GM12878 (cell line): Measurements from ENCODE around the gene SLC25A46. TPM values are rescaled to one million over a fixed set of nuclear protein-coding genes. Genes with fewer than 3 reads are reported as not detected.

Experiments used
- BACH1 ChIP-seq: fragments of 450-650 bp; IDR thresholded peaks from 2 replicates; pipeline ENCODE4 v1.6.1; 2017; ENCODE audit warnings: mild to moderate bottlenecking, borderline replicate concordance
- BMI1 ChIP-seq: fragments of 450-650 bp; IDR thresholded peaks from 2 replicates; pipeline ENCODE4 v1.6.1; 2016; ENCODE audit warnings: mild to moderate bottlenecking, moderate library complexity, borderline replicate concordance
- CBX3 ChIP-seq: fragments of 200-600 bp; sonication (generic); IDR thresholded peaks from 2 replicates; pipeline ENCODE4 v1.6.1; 2016; ENCODE audit warnings: low read depth, borderline replicate concordance
- DPF2 ChIP-seq: fragments of 450-650 bp; IDR thresholded peaks from 2 replicates; pipeline ENCODE4 v1.6.1; 2017; ENCODE audit warnings: mild to moderate bottlenecking
- EGR1 ChIP-seq, 2 experiments: IDR thresholded peaks; 1 replicate in 1 of 2; 2 replicates in 1 of 2; pipeline ENCODE4 v1.6.1; 2011 to 2012; ENCODE audit warnings: low read depth in 2 of 2, low read length in 2 of 2, borderline replicate concordance in 1 of 2, mild to moderate bottlenecking in 1 of 2, moderate library complexity in 1 of 2
- EZH2 ChIP-seq: IDR thresholded peaks from 2 replicates; pipeline ENCODE4 v1.6.1; 2012; ENCODE audit warnings: low read depth, mild to moderate bottlenecking, control low read depth, inconsistent platforms, low read length, borderline replicate concordance; ENCODE audit not compliant: control insufficient read depth
- FOS ChIP-seq: IDR thresholded peaks from 3 replicates; pipeline ENCODE4 v1.6.1; 2011; ENCODE audit warnings: borderline replicate concordance; ENCODE audit not compliant: insufficient read length; ENCODE audit errors: extremely low read depth
- GATAD2B ChIP-seq: fragments of 450-650 bp; conservative IDR thresholded peaks from 2 replicates; pipeline ENCODE4 v1.6.1; 2017; ENCODE audit warnings: low read depth, mild to moderate bottlenecking, moderate library complexity
- JUNB ChIP-seq: IDR thresholded peaks from 2 replicates; pipeline ENCODE4 v1.6.1; 2016; ENCODE audit warnings: antibody characterized with exemption, mild to moderate bottlenecking
- NBN ChIP-seq: fragments of 450-650 bp; IDR thresholded peaks from 2 replicates; pipeline ENCODE4 v1.6.1; 2016
- NFIC ChIP-seq: IDR thresholded peaks from 2 replicates; pipeline ENCODE4 v1.6.1; 2012; ENCODE audit warnings: low read depth, mild to moderate bottlenecking, inconsistent platforms, low read length, moderate library complexity
- NFYB ChIP-seq: IDR thresholded peaks from 2 replicates; pipeline ENCODE4 v1.6.1; 2011; ENCODE audit warnings: low read depth, mild to moderate bottlenecking, low read length, improper control_type of control experiment, moderate library complexity; ENCODE audit not compliant: insufficient read depth
- POLR2AphosphoS5 ChIP-seq: IDR thresholded peaks from 2 replicates; pipeline ENCODE4 v1.6.1; 2011; ENCODE audit warnings: mild to moderate bottlenecking, low read length, inconsistent platforms
- RAD21 ChIP-seq: IDR thresholded peaks from 2 replicates; pipeline ENCODE4 v1.6.1; 2011; ENCODE audit warnings: mild to moderate bottlenecking, low read depth, low read length, moderate library complexity; ENCODE audit not compliant: insufficient read depth
- SMAD5 ChIP-seq: IDR thresholded peaks from 2 replicates; pipeline ENCODE4 v1.6.1; 2016; ENCODE audit warnings: antibody characterized with exemption, low read depth
- SMARCA5 ChIP-seq: fragments of 450-650 bp; IDR thresholded peaks from 2 replicates; pipeline ENCODE4 v1.6.1; 2017; ENCODE audit warnings: mild to moderate bottlenecking
- TCF12 ChIP-seq: IDR thresholded peaks from 2 replicates; pipeline ENCODE4 v1.6.1; 2011; ENCODE audit warnings: low read depth, mild to moderate bottlenecking, low read length
- YY1 ChIP-seq: IDR thresholded peaks from 2 replicates; pipeline ENCODE4 v1.6.1; 2011; ENCODE audit warnings: low read depth, mild to moderate bottlenecking, low read length
- ZNF384 ChIP-seq: IDR thresholded peaks from 2 replicates; pipeline ENCODE4 v1.6.1; 2012; ENCODE audit warnings: low read depth, mild to moderate bottlenecking, low read length, improper control_type of control experiment, borderline replicate concordance
- ZSCAN29 ChIP-seq: fragments of 450-650 bp; IDR thresholded peaks from 2 replicates; pipeline ENCODE4 v1.6.1; 2017; ENCODE audit warnings: mild to moderate bottlenecking, moderate library complexity
- polyA plus RNA-seq, 11 experiments: library from polyadenylated mRNA; depleted of rRNA in 4 of 11; unstranded in 6 of 11; stranded (reverse) in 5 of 11; fragments of >200 nt; fragmentation: Nextera tagmentation in 4 of 11; fragmentation: Illumina TruSeq in 1 of 11; extraction: Ambion mirVana in 4 of 11; extraction: Trizol in 1 of 11; gene quantifications; 1 replicate in 1 of 11; 2 replicates in 10 of 11; pipeline versions ENCODE4 v1.2.1 to v1.2.3, GENCODE V29; 2011 to 2016; ENCODE audit warnings: inconsistent platforms in 2 of 11, missing spikeins in 2 of 11, low read depth in 1 of 11
- total RNA-seq, 4 experiments: library from RNA; depleted of rRNA in 3 of 4; stranded (reverse); fragments of >200 nt in 3 of 4; fragmentation: Illumina TruSeq in 1 of 4; extraction: Trizol in 1 of 4; gene quantifications; 2 replicates each; pipeline versions ENCODE4 v1.2.1 to v1.2.3, GENCODE V29; 2013 to 2021
- TF ChIP-seq, protein P1 (sequence below): IDR thresholded peaks from 2 replicates; pipeline ENCODE4 v1.6.1; 2011; ENCODE audit warnings: low read depth, low read length, improper control_type of control experiment, borderline replicate concordance
- TF ChIP-seq, protein P2 (sequence below): IDR thresholded peaks from 2 replicates; pipeline ENCODE4 v1.6.1; 2011; ENCODE audit warnings: borderline replicate concordance, low read depth, mild to moderate bottlenecking, moderate library complexity, low read length; ENCODE audit not compliant: insufficient read depth, poor library complexity, severe bottlenecking
- TF ChIP-seq, protein P3 (sequence below): IDR thresholded peaks from 2 replicates; pipeline ENCODE4 v1.6.1; 2011; ENCODE audit warnings: mild to moderate bottlenecking, low read depth, low read length, moderate library complexity; ENCODE audit not compliant: insufficient replicate concordance
- TF ChIP-seq, protein P4 (sequence below): IDR thresholded peaks from 2 replicates; pipeline ENCODE4 v1.6.1; 2012; ENCODE audit warnings: low read depth, low read length, improper control_type of control experiment
- TF ChIP-seq, protein P5 (sequence below): fragments of 450-650 bp; IDR thresholded peaks from 2 replicates; pipeline ENCODE4 v1.6.1; 2016; ENCODE audit warnings: mild to moderate bottlenecking

Gene SLC25A46
- total and polyA plus RNA-seq, 10 of the 15 experiments (the other 5 are each of a cell fraction or from before 2014, with no cell fraction given) = 18.0 to 89.6 (median 68.2) TPM

DNA sequence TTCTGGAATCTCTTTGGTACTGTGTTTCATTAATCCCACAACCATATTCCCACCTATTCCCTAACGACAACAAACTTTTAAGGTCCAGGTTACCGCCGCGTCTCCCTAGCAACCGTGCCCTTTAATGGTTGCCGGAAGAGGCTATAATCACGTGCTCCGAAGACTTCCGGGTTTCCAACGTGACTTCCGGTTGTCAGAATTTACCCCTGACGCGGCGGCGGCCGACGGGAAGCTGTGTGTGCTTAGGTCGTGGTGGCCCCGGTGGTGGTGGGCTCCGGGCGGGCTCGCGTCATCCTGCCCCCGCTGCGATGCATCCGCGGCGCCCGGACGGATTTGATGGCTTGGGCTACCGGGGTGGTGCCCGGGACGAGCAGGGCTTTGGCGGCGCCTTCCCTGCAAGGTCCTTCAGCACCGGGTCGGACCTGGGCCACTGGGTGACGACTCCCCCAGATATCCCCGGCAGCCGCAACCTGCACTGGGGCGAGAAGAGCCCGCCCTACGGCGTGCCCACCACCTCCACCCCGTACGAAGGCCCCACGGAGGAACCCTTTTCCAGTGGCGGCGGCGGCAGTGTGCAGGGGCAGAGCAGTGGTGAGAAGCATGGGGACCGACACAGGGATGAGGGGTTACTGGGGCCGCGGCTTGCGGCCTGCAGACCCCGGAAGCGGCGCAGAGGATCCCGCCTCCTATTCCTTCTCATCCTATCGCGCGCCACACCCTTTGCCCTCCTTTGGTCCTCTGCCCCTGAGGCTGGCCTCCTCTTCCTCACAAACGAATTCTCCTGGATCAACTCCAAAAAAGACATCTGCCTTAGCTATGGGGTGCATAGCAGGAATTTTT is at the start of gene SLC25A46 (continued):
- TF ChIP-seq, protein P1, sequence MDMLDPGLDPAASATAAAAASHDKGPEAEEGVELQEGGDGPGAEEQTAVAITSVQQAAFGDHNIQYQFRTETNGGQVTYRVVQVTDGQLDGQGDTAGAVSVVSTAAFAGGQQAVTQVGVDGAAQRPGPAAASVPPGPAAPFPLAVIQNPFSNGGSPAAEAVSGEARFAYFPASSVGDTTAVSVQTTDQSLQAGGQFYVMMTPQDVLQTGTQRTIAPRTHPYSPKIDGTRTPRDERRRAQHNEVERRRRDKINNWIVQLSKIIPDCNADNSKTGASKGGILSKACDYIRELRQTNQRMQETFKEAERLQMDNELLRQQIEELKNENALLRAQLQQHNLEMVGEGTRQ = peak; percentile 94
- TF ChIP-seq ZNF384 (no peak), FOS (no peak), NFIC (0 out of 2 replicates have a peak, but pooled peaks have one; percentile 13), EGR1 (IDR thresholded peaks at IDR 0.05; ENCODE audit: borderline replicate concordance in 1 of 2, low read depth in 2 of 2, low read length in 2 of 2) (peak; percentile 21 to 32; a peak in 2 of 3 replicates), RAD21 (no peak), GATAD2B (peak; percentile 94), JUNB (no peak), ZSCAN29 (no peak), BACH1 (peak; percentile 60; the same call in 1 of the 2 replicates), NBN (peak; percentile 74; the same call in 1 of the 2 replicates), CBX3 (no peak), YY1 (peak; percentile 92), BMI1 (peak; percentile 96), POLR2AphosphoS5 (peak; percentile 94), SMARCA5 (0 out of 2 replicates have a peak, but pooled peaks have one; percentile 32), EZH2 (no peak), DPF2 (peak; percentile 62; the same call in 1 of the 2 replicates), SMAD5 (peak; percentile 90), TCF12 (no peak), NFYB (peak; percentile 59; the same call in 1 of the 2 replicates)
- TF ChIP-seq, protein P2, sequence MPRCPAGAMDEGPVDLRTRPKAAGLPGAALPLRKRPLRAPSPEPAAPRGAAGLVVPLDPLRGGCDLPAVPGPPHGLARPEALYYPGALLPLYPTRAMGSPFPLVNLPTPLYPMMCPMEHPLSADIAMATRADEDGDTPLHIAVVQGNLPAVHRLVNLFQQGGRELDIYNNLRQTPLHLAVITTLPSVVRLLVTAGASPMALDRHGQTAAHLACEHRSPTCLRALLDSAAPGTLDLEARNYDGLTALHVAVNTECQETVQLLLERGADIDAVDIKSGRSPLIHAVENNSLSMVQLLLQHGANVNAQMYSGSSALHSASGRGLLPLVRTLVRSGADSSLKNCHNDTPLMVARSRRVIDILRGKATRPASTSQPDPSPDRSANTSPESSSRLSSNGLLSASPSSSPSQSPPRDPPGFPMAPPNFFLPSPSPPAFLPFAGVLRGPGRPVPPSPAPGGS = no peak
- TF ChIP-seq, protein P3, sequence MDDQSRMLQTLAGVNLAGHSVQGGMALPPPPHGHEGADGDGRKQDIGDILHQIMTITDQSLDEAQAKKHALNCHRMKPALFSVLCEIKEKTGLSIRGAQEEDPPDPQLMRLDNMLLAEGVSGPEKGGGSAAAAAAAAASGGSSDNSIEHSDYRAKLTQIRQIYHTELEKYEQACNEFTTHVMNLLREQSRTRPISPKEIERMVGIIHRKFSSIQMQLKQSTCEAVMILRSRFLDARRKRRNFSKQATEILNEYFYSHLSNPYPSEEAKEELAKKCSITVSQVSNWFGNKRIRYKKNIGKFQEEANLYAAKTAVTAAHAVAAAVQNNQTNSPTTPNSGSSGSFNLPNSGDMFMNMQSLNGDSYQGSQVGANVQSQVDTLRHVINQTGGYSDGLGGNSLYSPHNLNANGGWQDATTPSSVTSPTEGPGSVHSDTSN = peak; percentile 56
- TF ChIP-seq, protein P4, sequence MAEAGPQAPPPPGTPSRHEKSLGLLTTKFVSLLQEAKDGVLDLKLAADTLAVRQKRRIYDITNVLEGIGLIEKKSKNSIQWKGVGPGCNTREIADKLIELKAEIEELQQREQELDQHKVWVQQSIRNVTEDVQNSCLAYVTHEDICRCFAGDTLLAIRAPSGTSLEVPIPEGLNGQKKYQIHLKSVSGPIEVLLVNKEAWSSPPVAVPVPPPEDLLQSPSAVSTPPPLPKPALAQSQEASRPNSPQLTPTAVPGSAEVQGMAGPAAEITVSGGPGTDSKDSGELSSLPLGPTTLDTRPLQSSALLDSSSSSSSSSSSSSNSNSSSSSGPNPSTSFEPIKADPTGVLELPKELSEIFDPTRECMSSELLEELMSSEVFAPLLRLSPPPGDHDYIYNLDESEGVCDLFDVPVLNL = no peak
- TF ChIP-seq, protein P5, sequence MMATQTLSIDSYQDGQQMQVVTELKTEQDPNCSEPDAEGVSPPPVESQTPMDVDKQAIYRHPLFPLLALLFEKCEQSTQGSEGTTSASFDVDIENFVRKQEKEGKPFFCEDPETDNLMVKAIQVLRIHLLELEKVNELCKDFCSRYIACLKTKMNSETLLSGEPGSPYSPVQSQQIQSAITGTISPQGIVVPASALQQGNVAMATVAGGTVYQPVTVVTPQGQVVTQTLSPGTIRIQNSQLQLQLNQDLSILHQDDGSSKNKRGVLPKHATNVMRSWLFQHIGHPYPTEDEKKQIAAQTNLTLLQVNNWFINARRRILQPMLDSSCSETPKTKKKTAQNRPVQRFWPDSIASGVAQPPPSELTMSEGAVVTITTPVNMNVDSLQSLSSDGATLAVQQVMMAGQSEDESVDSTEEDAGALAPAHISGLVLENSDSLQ = peak; percentile 78
